NT2/D1 (cell line): ENCODE measurements around the gene GALNT9.
A peak's percentile ranks its signal among the peaks of the same experiment; 100 is the strongest.

ENCODE experiments used
- DNase-seq: peaks from one replicate; pipeline ENCODE4 v3.0.0-alpha.2; 2011; ENCODE audit warnings: low read depth, low spot score
- H3K27me3 ChIP-seq: 2 replicates; pipeline ENCODE4 v1.6.0; 2011; ENCODE audit warnings: mild to moderate bottlenecking; ENCODE audit not compliant: insufficient read length, insufficient read depth
- H3K36me3 ChIP-seq: 2 replicates; pipeline ENCODE4 v1.6.1; 2011; ENCODE audit warnings: mild to moderate bottlenecking, low read length, mixed read lengths; ENCODE audit not compliant: insufficient read depth, insufficient read length
- H3K4me1 ChIP-seq: 2 replicates; pipeline ENCODE4 v1.5.1; 2011; ENCODE audit not compliant: insufficient read depth, insufficient read length
- H3K4me3 ChIP-seq: 2 replicates; pipeline ENCODE4 v1.5.1; 2011; ENCODE audit warnings: low read depth; ENCODE audit not compliant: insufficient read length
- H3K9ac ChIP-seq: 2 replicates; pipeline ENCODE4 v1.6.0; 2011; ENCODE audit warnings: low read depth; ENCODE audit not compliant: insufficient read length
- H3K9me3 ChIP-seq: 2 replicates; pipeline ENCODE4 v1.5.1; 2011; ENCODE audit warnings: mild to moderate bottlenecking, low read length; ENCODE audit not compliant: insufficient read depth
- SUZ12 ChIP-seq: IDR thresholded peaks from 2 replicates; pipeline ENCODE4 v1.6.1; 2011; ENCODE audit not compliant: insufficient read length, insufficient read depth; ENCODE audit errors: extremely low read depth
- YY1 ChIP-seq: IDR thresholded peaks from 2 replicates; pipeline ENCODE4 v1.6.1; 2011; ENCODE audit not compliant: insufficient read length, insufficient read depth
- ZNF274 ChIP-seq: IDR thresholded peaks from 2 replicates; pipeline ENCODE4 v1.6.1; 2011; ENCODE audit warnings: mild to moderate bottlenecking, low read depth, low read length

GALNT9 gene

DNA sequence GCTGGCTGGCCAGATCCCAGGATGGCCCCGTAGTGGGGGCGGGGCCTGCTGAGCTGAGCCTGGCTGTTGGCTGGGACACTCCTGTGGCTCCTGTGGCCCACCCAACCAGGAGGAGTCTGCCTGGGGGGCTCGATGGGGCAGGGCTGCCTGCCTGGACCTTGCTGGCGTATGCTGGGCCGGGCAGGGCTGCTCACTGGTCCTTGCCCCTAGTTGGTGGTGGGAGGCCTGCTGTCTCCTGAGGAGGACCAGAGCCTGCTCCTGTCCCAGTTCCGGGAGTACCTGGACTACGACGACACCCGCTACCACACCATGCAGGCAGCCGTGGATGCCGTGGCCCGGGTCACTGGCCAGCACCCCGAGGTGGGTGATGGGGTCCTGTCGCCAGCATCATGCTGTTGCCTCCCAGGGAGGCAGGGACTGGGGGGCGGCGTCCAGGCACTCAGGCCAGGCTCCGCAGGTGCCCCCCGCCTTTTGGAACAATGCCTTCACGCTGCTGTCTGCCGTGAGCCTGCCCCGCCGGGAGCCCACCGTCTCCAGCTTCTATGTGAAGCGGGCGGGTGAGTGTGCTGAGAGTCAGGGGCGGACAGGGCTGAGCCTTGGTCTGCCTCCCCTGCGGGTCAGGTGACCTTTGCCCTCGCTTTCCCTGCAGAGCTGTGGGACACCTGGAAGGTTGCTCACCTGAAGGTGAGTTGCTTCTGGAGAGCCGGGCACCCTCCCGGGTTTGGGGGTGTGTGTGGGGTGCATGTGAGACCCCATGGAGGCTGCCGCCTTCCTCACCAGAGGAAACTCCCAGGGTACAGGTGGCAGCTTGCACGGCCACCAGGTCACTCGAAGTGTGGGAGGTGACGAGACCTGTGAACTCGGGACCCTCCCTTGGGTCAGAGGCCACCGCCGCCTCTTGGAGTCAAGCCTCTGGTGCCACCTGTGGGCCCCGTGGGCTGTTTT lies 181.7 kb downstream of the GALNT9 start:
- no peak overlapping the region for H3K4me3 ChIP-seq
- H3K4me1 ChIP-seq: peaks cover 12% of the 10 kb centered on the region
- TF ChIP-seq ZNF274 (no peak), SUZ12 (no peak), YY1 (no peak)
- DNase-seq: no peak
- no peak overlapping the region for H3K9ac ChIP-seq
- H3K9me3 ChIP-seq: no peaks in the 10 kb centered on the region
- no peaks in the 10 kb centered on the region for H3K27me3 ChIP-seq
- peaks cover 52% of the 10 kb centered on the region for H3K36me3 ChIP-seq

DNA sequence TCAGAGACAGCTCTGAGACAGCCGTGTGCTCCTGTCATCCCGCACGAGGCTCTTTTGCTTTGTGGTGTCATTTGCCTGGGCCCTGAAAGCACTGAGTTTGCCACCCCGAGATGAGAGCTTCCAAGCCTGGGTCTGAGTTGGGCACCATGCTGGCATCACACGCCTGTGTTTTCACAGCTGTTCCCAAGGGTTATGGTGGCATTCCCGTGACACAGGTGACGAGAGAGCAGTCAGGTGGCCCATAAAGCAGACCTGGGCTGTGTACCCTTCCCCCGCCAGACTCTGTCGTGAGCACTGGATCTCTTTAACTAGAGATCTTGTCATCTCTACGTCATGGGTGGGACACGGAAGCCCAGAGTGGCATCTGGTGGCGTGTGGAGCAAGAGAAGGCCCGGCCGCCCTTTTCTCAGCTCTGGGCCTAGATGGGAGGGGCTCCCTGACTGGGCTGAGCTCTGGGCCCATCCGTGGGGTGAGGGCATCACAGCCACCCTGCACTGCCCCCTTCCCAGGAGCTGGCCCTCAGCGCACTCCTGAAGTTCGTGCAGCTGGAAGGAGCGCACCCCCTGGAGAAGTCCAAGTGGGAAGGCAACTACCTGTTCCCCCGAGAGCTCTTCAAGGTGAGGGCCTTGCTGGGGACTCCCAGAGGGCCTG lies 182.5 kb downstream of the GALNT9 start:
- no peaks in the 10 kb centered on the region for H3K9me3 ChIP-seq
- peaks cover 53% of the 10 kb centered on the region for H3K36me3 ChIP-seq
- no peak overlapping the region for H3K4me3 ChIP-seq
- H3K4me1 ChIP-seq: peaks cover 12% of the 10 kb centered on the region
- DNase-seq: no peak
- no peaks in the 10 kb centered on the region for H3K27me3 ChIP-seq
- TF ChIP-seq SUZ12: no peak
- no peak for TF ChIP-seq ZNF274
- TF ChIP-seq YY1: no peak
- H3K9ac ChIP-seq: peak overlapping the region; percentile 32
